ENCODE data around the gene RASSF1. TPM values are rescaled to one million over a fixed set of nuclear protein-coding genes. Genes with fewer than 3 reads are reported as not detected.

Gene RASSF1, protein sequence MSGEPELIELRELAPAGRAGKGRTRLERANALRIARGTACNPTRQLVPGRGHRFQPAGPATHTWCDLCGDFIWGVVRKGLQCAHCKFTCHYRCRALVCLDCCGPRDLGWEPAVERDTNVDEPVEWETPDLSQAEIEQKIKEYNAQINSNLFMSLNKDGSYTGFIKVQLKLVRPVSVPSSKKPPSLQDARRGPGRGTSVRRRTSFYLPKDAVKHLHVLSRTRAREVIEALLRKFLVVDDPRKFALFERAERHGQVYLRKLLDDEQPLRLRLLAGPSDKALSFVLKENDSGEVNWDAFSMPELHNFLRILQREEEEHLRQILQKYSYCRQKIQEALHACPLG
- total RNA-seq (2014; rRNA removed; shearing (Covaris generic)), result 8.3 and 9.3 TPM in 2 replicates
- 22.7 and 25.3 TPM in 2 replicates for polyA plus RNA-seq (2015; cell fraction: cytosol; rRNA removed)
- polyA plus RNA-seq (2015; cell fraction: nucleus; rRNA removed), result 24.1 and 42.7 TPM in 2 replicates

DNA sequence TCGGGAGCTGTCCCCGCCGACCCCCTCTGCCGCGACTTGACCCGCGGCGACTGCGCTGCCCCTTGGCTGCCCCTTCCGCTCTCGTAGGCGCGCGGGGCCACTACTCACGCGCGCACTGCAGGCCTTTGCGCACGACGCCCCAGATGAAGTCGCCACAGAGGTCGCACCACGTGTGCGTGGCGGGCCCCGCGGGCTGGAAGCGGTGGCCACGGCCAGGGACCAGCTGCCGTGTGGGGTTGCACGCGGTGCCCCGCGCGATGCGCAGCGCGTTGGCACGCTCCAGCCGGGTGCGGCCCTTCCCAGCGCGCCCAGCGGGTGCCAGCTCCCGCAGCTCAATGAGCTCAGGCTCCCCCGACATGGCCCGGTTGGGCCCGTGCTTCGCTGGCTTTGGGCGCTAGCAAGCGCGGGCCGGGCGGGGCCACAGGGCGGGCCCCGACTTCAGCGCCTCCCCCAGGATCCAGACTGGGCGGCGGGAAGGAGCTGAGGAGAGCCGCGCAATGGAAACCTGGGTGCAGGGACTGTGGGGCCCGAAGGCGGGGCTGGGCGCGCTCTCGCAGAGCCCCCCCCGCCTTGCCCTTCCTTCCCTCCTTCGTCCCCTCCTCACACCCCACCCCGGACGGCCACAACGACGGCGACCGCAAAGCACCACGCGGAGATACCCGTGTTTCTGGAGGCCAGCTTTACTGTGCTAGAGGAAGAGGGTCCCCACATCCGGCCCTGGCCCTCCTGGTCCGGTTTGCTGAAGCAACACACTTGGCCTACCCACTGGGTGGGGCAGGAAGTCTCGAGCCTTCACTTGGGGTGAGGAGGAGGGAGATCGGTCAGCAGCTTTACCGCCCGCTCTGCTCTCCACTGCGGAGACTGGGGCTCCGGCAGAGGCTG is at the start of gene RASSF1:
Gene RASSF1, minus strand, starts transcription at position 389 of the 882 bp plus-strand sequence. Its CDS starts 31 bp downstream, at position 358.
- in situ Hi-C loops (cut with HindIII; ENCODE audit: low pct_unique_long_range_greater_than_20kb, low sequenced_read_pairs), result no loop called here
- DNase-seq (ENCODE audit: low read depth, low spot score), result no peak

DNA sequence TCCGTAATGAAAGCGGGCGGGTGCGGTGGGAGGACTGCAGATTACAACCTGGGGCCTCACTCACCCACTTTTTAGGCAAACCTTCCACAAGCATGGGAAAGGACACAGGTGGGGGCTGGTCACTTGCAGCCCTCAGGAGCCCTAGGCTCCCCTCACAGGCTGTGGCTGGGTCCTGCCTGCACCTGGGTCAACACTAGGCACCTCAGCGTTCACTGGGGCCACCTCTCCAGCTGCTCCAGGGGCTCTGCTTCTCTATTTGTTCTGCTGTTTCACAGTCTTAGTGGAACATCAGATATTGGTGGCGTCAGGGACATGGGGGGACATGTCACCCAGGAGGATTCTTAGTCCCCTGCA is 48.8 kb upstream of the RASSF1 start:
- in situ Hi-C loops (cut with HindIII; ENCODE audit: low pct_unique_long_range_greater_than_20kb, low sequenced_read_pairs), result no loop called here
- no peak for DNase-seq (ENCODE audit: low read depth, low spot score)

DNA sequence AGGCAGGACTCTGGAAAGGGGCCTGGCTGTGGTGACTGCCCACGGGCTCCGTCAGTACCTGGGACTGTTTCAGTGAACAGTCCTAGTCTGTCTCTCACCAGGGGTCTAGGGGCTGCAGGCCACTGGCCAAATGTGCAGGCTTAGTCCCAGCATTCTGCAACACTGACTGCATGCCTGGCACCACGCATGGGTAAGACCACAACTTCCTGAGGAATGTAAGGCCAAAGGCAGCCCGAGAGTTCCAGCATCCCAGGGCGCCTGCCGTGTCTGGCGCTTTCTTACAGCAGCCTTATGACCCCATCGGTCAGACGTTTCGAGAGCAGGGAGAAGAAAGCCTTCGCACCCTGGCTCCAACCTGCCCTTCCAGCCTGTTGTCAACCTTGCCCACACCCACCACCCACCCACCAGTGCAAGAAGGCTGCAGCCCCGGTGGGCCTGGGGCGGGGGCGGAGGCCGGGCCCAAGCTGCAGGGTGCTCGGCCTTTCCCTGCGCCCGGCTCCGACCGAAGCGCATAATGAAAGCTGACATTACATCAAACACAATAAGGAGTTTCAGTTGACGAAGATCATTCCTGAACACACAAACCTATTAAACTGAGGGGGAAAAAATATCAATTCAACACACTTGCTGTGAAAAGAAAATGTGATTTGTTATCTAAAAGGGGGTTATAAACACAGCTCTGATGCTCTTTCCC is 48.2 kb upstream of the RASSF1 start:
- in situ Hi-C loops (cut with HindIII; ENCODE audit: low pct_unique_long_range_greater_than_20kb, low sequenced_read_pairs), result no loop called here
- no peak for DNase-seq (ENCODE audit: low read depth, low spot score)

DNA sequence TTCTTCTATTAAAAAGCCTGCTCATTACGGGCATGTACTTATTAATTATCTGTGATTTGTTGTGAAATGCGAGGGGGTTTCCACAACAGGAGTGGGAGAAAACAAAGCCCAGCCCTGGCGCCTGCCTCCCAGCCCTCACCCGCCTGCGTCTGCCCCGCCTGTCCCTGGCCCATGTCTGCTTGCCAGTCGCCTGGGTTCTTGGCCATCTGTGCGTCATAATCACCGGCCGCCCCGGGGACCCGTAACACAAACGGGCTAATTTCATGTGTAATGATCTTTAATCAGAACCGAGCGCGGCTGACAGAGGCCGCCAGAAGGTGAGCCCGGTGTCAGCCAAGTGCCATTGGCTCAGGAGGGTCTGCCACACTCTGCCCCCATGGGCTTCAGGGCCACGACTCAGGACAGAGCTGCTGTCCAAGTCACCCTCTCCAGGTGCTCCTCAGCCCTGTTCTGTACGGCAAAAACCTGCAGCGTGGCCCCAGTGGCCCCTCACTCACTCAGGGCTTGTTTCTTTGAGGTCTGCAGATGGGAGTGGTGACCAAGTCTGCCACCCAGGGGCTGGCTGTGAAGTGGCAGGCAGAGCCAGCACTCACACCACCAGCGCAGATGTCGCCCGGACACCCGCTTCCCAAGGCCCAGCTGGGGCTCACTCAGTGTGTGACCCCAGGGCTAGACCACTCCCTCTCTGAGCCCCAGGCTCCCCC is 47.5 kb upstream of the RASSF1 start:
- in situ Hi-C loops (cut with HindIII; ENCODE audit: low pct_unique_long_range_greater_than_20kb, low sequenced_read_pairs), result no loop called here
- DNase-seq (ENCODE audit: low read depth, low spot score), result peak; percentile 22

DNA sequence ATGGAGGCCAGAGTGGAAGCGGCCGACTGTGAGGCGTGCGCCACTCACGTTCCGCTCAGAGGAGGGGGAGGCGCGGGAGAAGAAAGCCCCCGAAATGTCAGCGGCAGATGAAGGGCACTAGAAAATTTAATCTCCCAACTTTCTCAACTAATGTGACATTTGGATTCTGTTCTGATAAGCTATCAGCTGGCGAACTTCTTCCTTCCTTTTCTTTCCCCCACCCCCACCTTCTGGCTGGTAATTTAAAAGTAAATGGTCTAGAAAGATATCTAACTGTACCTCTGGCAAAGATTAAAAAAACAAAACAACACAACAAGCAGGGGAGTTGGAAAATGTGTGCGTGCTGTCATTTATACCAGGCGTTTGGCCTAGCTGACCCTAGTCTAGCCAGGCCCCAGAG is 45.1 kb upstream of the RASSF1 start:
- in situ Hi-C loops (cut with HindIII; ENCODE audit: low pct_unique_long_range_greater_than_20kb, low sequenced_read_pairs), result no loop called here

DNA sequence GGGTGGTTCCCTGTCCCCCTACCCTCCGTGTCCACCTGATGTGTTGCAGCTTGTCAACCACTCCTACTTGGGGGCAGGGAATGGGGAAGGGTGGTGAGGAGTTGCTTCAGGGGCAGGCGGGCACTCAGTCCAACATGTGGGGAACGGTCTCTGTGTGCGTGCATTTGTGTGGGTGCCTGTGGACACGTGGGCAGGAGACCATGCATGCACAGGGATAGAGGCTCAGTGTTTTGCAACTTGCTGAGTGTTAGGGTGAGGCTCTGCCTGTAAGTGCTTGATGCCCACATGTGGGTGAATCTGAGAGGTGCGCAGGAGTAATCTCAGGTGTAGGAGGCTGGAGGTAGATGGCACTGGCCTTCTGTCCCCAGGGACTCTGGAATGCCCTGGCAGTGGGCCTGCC is 43.1 kb upstream of the RASSF1 start:
- in situ Hi-C loops (cut with HindIII; ENCODE audit: low pct_unique_long_range_greater_than_20kb, low sequenced_read_pairs), result no loop called here
- no peak for DNase-seq (ENCODE audit: low read depth, low spot score)

More for the DNA sequence above, 45.1 kb upstream of the RASSF1 start:
- no peak for DNase-seq (ENCODE audit: low read depth, low spot score)

DNA sequence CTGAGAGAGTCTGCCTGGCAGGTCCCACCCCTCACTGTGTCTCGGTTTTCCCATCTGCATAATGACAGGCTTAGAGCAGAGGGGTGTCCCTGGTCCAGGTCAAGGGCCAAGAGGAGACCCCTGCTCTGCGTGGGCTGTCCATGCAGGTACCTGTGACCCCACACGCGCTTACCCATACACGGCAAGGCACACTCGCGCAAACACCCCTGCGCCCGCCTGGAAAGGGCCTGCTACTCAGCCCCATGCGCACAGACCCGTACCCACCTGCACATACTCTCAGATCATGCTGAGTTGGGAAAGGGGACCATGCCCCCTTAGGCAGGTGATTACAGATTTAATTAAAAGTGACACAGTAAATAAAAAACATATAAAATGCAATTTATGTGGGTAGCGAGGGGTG is 42.1 kb upstream of the RASSF1 start:
- no peak for DNase-seq (ENCODE audit: low read depth, low spot score)
- in situ Hi-C loops (cut with HindIII; ENCODE audit: low pct_unique_long_range_greater_than_20kb, low sequenced_read_pairs), result no loop called here

DNA sequence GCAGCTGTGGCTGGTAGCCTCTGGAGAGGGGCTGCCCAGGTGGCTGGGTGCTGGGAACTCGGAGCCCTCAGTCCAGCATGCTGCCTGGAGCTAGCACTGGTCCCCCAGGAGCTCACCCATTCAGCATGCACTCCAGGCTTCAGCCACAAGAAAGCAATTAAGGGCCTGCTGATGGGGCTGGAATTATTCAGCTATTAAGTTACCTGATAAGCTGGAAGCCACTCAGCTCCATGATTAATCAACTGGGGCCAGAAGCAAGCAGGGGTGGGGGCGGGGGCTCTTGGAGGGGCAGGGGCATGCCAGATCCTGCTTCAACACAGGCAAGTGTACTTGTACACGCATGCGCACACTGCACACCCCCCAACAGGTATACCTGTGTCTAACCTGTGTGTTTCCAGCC is 40.7 kb upstream of the RASSF1 start:
- in situ Hi-C loops (cut with HindIII; ENCODE audit: low pct_unique_long_range_greater_than_20kb, low sequenced_read_pairs), result no loop called here
- DNase-seq (ENCODE audit: low read depth, low spot score), result no peak

DNA sequence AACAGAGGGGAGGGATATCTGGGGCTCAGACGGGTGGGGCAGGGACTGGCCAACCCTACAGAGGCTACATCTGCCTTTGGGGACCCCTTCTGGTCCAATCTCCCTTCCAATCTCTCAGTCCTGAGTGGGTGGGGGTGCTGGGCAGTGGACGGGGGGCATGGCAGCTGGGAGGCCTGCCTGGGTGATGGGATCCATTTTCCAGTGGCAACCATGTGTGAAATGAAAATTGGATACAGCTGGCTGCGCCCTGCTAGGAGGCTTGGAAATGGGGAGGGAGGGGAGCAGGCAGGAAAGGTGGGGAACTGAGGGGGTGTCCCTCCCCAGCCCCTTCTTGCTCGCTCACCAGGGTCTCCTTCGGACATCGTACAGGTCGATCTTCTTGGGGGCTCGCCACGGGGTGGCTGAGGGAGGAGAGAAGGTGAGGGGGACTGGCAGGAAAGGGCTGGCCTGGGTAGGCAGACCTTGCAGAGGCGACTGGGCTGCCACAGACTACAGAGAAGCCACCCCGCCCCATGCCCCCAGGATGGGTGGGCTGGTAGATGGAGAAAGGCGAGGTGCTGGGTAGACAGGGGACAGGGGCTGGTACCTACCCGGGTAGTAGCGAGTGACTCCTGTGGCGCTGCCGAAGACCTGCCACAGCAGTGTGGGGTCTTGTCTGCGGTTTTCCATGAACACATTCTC is 39.9 kb upstream of the RASSF1 start:
- in situ Hi-C loops (cut with HindIII; ENCODE audit: low pct_unique_long_range_greater_than_20kb, low sequenced_read_pairs), result no loop called here
- DNase-seq (ENCODE audit: low read depth, low spot score), result no peak

DNA sequence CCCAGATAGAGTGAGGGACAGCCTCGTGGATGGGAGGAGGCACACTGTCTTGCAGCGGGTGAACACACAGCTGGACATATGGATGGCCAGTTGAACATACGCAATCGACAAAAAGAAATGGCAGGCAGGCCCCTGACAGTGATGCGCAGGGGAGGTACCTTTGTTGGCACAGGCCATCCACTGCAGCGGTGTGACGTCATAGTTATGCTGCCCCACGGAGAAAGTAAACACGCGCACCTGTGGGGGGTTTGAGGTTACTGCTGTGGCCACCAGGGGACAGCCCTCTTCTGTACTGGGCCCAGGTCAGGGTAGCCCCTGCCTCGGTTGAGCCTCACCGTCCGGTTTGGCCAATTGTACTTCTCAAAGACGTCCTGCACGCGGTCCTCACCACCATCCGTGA is 38.1 kb upstream of the RASSF1 start:
- DNase-seq (ENCODE audit: low read depth, low spot score), result no peak
- in situ Hi-C loops (cut with HindIII; ENCODE audit: low pct_unique_long_range_greater_than_20kb, low sequenced_read_pairs), result no loop called here

DNA sequence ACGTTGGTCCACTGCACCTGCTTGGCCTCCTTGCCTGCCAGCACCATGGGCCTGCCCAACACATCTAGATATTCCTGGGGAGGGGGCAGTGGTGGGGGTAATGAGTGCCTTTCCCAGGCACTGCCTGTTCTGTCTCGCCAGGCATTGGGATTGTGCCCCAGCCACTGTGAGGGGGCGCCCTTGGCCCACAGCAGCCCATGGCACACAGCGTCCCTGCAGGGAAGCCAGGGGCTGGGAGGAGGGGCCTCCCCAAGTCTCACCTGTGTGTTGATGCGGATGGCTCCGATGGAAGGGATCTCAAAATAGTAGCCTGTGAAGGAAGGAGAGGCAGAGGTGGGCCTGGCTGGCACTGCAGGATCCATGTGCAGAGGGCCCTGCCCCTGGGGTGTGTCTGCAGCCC is 37.4 kb upstream of the RASSF1 start:
- in situ Hi-C loops (cut with HindIII; ENCODE audit: low pct_unique_long_range_greater_than_20kb, low sequenced_read_pairs), result no loop called here
- DNase-seq (ENCODE audit: low read depth, low spot score), result no peak

DNA sequence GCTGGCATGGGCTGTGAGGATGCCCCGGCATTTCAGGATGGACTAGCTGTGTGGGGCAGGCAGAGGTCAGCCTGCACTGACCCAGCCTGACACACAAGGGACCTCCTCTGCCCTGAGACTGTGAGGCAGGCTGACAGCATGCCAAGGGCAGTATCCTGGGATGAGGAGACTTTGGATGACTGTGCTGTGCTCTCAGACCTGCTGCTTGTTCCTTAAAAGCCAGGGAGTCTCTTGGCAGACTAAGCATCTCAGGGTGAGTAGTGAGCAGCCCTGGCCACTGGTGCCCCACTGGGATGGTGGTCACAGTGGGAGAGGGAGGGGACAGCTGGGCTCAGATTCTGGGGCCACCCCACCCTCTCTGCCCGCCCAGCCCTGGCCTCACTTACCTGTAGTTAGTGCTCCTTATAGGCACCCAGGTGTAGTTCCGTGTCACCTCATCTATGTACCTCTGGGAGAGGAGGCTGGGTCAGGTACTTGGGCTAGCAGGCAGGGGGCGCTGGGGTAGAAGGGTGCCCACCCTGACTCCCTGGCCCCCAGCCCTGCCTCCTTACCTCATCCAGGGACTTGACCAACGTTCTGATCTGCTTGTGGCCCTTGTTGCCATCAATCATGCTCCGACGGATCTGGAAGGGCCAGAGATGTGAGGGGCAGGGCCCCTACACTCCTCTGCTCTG is 34.8 kb upstream of the RASSF1 start:
- in situ Hi-C loops (cut with HindIII; ENCODE audit: low pct_unique_long_range_greater_than_20kb, low sequenced_read_pairs), result no loop called here
- no peak for DNase-seq (ENCODE audit: low read depth, low spot score)

DNA sequence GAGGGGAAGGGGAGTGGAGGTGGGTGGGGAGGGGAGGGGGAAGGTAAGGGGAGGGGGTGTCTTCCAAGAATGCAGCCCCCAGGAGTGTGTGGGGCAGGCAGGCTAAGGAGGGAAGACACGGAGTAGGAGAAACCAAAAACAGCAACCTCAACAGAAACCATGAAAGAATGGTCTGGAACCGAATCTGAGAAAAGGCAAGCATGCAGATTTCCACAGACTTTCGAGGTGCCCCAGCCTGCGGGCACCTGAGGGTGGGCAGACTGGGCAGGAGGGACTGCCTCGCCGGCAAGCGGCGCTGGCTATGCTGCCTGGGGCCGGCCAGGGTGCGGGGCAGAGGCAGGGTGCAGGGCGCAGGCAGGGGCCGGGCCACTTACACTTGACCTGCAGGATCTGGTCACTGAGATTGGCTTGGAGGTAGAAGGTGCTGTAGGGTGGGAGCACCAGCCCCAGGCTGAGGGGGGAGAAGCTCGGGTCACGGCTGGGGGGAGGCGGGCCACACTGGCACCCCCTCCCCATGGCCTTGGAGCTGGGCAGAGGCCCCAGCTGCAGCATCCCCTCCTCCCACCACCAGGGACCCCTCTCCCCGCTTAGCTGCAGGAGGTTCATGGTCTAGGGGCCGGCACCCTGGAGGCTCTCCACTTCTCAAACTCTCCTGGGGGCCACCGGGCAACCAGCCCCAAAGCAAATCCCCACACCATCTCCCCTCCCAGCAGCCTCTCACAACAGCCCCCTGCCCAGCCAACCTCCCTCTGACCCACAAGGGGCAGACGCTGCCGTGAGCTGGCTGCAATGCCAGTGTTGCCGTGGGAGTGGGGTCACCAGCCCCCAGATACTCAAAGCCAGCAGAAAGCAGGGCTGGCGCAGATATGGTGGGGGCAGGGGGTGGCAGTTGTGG is 34.0 kb upstream of the RASSF1 start:
- in situ Hi-C loops (cut with HindIII; ENCODE audit: low pct_unique_long_range_greater_than_20kb, low sequenced_read_pairs), result no loop called here
- DNase-seq (ENCODE audit: low read depth, low spot score), result no peak

DNA sequence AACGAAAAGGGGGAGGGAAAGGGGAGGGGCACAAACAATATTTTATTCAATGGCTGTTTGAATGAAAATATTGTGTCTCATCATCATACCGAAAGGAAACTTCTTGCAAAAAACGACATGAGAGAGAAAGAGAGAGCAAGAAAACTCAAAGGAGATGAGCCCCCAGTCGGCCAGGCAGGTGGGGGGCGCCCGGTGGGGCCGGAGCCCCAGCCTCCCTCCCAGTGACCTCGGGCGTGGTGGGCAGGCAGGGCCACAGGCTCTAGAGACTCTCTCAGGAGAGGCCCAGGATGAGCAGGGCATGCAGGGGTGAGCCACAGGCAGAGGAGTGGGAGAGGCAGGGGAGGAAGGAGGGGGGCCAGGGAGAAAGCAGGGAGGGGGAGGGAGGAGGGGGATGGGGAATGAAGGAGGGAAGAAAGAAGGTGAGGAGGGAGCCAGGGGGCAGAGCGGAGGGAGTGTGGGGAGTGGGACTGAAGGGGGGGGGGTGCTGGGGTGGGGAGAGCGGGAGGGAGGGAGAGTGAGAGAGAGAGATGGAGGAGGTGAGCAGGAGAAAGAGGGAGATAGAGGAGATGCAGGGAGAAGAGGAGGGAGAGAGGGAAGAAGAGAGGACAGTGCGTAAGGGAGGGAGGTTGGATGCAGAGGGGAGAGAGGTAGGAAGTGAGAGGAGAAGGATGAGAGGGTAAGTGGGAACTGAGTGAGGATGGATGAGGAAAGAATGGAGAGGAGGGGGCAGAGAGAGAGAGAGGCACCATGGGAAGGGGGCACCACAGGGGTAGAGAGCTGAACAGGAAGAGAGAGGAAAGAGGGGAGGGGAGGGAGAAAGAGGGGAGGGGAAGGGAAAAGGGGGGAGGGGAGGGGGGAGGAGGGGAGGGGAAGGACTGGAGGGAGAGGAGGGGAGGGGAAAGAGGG is 32.8 kb upstream of the RASSF1 start:
- in situ Hi-C loops (cut with HindIII; ENCODE audit: low pct_unique_long_range_greater_than_20kb, low sequenced_read_pairs), result no loop called here
- DNase-seq (ENCODE audit: low read depth, low spot score), result no peak

DNA sequence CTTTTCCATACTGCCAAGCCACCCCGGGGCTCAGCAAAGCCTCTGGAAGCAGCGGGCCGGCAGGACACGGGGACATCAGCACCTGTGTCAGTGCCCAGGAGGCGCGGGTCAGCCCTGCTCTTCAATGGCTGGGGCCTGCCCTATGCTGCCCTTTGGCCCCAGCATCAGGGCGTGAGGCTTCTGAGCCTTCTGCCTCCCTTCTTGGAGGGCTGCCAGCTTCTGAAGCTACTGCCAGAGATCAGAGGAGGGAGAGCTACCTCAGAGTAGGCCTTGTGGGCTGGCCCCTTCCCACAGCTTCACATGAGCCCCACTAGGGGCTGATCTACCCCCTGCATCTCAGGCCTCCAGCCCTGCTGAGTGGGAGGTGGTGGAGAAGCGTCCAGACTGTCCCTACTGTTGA is 31.7 kb upstream of the RASSF1 start:
- DNase-seq (ENCODE audit: low read depth, low spot score), result no peak
- in situ Hi-C loops (cut with HindIII; ENCODE audit: low pct_unique_long_range_greater_than_20kb, low sequenced_read_pairs), result no loop called here
